ENCODE measurements around the gene WDR18. TPM values are rescaled to one million over a fixed set of nuclear protein-coding genes. Genes with fewer than 3 reads are reported as not detected.
A peak's percentile ranks its signal among the peaks of the same experiment; 100 is the strongest.

The WDR18 gene
- total and polyA plus RNA-seq, 12 donors: 5.4 to 140 (median 53.8) TPM

GRCh38 chr19:996051-996838, 12.1 kb downstream of the WDR18 start:
- intact Hi-C loops (cut with DNase I): loop anchor here in 1 of 2 donors (10.0 kb wide), 1 partner anchor 221 kb away; no protein-coding TSS in a partner anchor
- H3K9me3 ChIP-seq (replicated peaks in 1 of 3): no peaks in the 10 kb centered on the region
- H3K4me1 ChIP-seq (replicated peaks in 1 of 2): peaks cover 0 to 19% of the 10 kb centered on the region in 2 donors
- H3K36me3 ChIP-seq (replicated peaks in 1 of 2): no peaks in the 10 kb centered on the region
- no peak overlapping the region for H3K4me3 ChIP-seq
- H3K27me3 ChIP-seq: peaks cover 38% of the 10 kb centered on the region
- DNase-seq: peak in 2 of 7 donors; percentile 51 to 88
- TF ChIP-seq POLR2A (IDR thresholded peaks at IDR 0.05): no peak
- H3K27ac ChIP-seq: no peak overlapping the region
- WGBS, 4 donors: 3 to 11% (median 7%) methylated on average over 8 to 64 of the region's 64 CpGs

GRCh38 chr19:998064-998463, 13.9 kb downstream of the WDR18 start:
- WGBS, 4 donors: 16 to 35% (median 25%) methylated on average over 6 of the region's 6 CpGs
- TF ChIP-seq POLR2A (IDR thresholded peaks at IDR 0.05) (no peak), CTCF (IDR thresholded peaks at IDR 0.05) (no peak)
- Histone ChIP-seq H3K36me3 (replicated peaks in 1 of 2) (no peaks in the 10 kb centered on the region), H3K4me3 (no peak overlapping the region), H3K4me1 (replicated peaks in 1 of 2) (peaks cover 0 to 10% of the 10 kb centered on the region in 2 donors), H3K27me3 (peaks cover 38% of the 10 kb centered on the region), H3K27ac (no peak overlapping the region), H3K9me3 (replicated peaks in 1 of 3) (no peaks in the 10 kb centered on the region)
- intact Hi-C loops (cut with DNase I): loop anchor here in 1 of 2 donors (10.0 kb wide), 1 partner anchor 223 kb away; no protein-coding TSS in a partner anchor
- no peak for DNase-seq

- TF ChIP-seq POLR2A (IDR thresholded peaks at IDR 0.05) (no peak), CTCF (IDR thresholded peaks at IDR 0.05) (no peak)
- intact Hi-C loops (cut with DNase I): loop anchor here in 1 of 2 donors (10.0 kb wide), 1 partner anchor 225 kb away; no protein-coding TSS in a partner anchor
- H3K36me3 ChIP-seq (replicated peaks in 1 of 2): no peaks in the 10 kb centered on the region
- no peak overlapping the region for H3K27ac ChIP-seq
- no peak overlapping the region for H3K4me3 ChIP-seq
- DNase-seq: no peak
- WGBS, 4 donors: 31 to 59% (median 55%) methylated on average over 2 to 3 of the region's 3 CpGs
- H3K27me3 ChIP-seq: peaks cover 38% of the 10 kb centered on the region
- peaks cover 0 to 10% of the 10 kb centered on the region in 2 donors for H3K4me1 ChIP-seq (replicated peaks in 1 of 2)
- no peaks in the 10 kb centered on the region for H3K9me3 ChIP-seq (replicated peaks in 1 of 3)
Measured at GRCh38 chr19:999379-999719, 15.2 kb downstream of the WDR18 start.

- DNase-seq: peak in 2 of 7 donors; percentile 56 to 59
- TF ChIP-seq CTCF (IDR thresholded peaks at IDR 0.05): peak in 4 of 6 experiments; percentile 6 to 41 (median 23)
- no peak for TF ChIP-seq POLR2A (IDR thresholded peaks at IDR 0.05)
- H3K4me1 ChIP-seq (replicated peaks in 1 of 2): peaks cover 0 to 10% of the 10 kb centered on the region in 2 donors
- no peaks in the 10 kb centered on the region for H3K9me3 ChIP-seq (replicated peaks in 1 of 3)
- H3K27me3 ChIP-seq: peaks cover 38% of the 10 kb centered on the region
- H3K27ac ChIP-seq: no peak within 1 kb of the TSS
- H3K4me3 ChIP-seq: no peak within 1 kb of the TSS
- intact Hi-C loops (cut with DNase I): no loop called here
- H3K36me3 ChIP-seq (replicated peaks in 1 of 2): no peaks in the 10 kb centered on the region
- WGBS, 4 donors: 0 to 2% (median 2%) methylated on average over 5 to 43 of the region's 43 CpGs
Measured at GRCh38 chr19:1000095-1000494, 15.9 kb downstream of the WDR18 start, which contains the start of gene GRIN3B. Gene GRIN3B, plus strand, starts transcription at chr19:1000419. Its CDS starts 19 bp downstream, at chr19:1000438.
